Subcutaneous adipose tissue (tissue), 4 donors: Measurements from ENCODE around the gene BRF1. TPM values are rescaled to one million over a fixed set of nuclear protein-coding genes. Genes with fewer than 3 reads are reported as not detected.

Experiments
- total RNA-seq, 4 donors: library from RNA; depleted of rRNA; stranded (reverse); fragments of >200 nt; gene quantifications; one replicate each; pipeline ENCODE4 v1.1.0, GENCODE V29; 2016
- TF ChIP-seq, protein P1 (sequence below): fragments of 450-650 bp; IDR thresholded peaks from one replicate; pipeline ENCODE4 v1.5.1; 2016; ENCODE audit warnings: low read depth, mild to moderate bottlenecking, control low read depth, antibody characterized with exemption, moderate library complexity

The BRF1 gene
- total RNA-seq, 4 donors from 2014 or later: 19.7 to 76.1 (median 22.5) TPM

DNA sequence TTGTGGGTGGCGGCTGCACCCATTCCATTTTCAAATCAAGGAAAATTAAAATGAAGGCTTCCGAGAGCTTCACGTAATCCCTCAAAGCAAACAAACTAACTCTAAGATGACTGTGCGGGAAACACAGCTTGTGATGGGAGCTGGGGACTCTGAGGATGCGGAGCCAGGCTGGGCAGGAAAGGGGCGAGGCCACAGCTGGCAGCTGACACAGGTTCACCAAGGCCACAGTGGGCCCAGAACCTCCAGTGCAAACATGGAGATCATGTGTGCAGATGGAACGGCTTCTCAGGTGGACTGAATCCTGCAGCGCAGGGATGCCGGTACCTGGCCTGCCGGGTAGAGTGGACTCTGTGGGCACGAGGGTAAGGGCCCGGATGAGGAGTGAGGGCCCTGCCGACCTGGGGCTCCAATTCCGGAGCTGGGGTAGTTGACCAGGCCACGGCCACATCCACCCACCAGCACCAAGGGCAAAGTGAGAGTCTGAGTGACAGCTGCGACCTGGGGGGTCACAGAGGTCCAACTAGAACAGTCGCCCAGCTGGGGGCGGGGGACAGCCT lies 71.6 kb downstream of the BRF1 start:
- TF ChIP-seq, protein P1, sequence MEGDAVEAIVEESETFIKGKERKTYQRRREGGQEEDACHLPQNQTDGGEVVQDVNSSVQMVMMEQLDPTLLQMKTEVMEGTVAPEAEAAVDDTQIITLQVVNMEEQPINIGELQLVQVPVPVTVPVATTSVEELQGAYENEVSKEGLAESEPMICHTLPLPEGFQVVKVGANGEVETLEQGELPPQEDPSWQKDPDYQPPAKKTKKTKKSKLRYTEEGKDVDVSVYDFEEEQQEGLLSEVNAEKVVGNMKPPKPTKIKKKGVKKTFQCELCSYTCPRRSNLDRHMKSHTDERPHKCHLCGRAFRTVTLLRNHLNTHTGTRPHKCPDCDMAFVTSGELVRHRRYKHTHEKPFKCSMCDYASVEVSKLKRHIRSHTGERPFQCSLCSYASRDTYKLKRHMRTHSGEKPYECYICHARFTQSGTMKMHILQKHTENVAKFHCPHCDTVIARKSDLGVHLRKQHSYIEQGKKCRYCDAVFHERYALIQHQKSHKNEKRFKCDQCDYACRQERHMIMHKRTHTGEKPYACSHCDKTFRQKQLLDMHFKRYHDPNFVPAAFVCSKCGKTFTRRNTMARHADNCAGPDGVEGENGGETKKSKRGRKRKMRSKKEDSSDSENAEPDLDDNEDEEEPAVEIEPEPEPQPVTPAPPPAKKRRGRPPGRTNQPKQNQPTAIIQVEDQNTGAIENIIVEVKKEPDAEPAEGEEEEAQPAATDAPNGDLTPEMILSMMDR: no peak

- TF ChIP-seq, protein P1: no peak
These were observed 72.2 kb downstream of the BRF1 start for GRCh38 chr14:105228562-105228961.

- TF ChIP-seq, protein P1: no peak
These were observed 73.5 kb downstream of the BRF1 start for GRCh38 chr14:105227346-105227745.

GRCh38 chr14:105226198-105226597 lies 74.6 kb downstream of the BRF1 start:
- TF ChIP-seq, protein P1: no peak

GRCh38 chr14:105224845-105225570 lies 75.8 kb downstream of the BRF1 start:
- TF ChIP-seq, protein P1: no peak

DNA sequence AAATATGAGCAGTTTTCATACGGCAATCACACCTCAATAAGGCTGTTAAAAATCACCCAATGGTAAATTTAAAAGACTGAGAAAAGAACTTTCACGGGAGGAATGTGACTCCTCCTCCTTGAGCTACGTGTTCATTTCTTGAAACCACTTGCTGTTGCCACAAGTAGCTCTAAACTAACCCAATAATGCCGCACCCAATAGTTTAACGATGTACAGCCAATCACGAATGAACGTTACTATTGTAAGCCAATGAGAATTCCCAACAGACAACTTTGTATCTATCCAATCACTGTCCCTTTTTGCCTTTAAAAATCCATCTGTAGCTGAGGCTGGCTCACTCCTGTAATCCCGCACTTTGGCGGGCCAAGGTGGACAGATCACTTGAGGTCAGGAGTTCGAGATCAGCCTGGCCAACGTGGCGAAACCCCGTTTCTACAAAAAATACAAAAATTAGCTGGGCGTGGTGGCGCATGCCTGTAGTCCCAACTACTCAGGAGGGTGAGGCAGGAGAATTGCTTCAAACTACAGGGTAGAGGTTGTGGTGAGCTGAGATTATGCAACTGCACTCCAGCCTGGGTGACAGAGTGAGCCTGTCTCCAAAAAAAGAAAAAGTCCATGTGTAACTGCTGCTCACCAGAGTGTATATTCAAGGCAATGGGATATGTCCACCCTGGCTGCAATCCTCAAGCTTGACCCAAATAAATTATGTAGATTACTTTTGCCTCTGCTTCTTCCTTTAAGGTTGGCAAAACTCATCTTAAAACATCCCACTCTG lies 76.8 kb downstream of the BRF1 start:
- TF ChIP-seq, protein P1: no peak

DNA sequence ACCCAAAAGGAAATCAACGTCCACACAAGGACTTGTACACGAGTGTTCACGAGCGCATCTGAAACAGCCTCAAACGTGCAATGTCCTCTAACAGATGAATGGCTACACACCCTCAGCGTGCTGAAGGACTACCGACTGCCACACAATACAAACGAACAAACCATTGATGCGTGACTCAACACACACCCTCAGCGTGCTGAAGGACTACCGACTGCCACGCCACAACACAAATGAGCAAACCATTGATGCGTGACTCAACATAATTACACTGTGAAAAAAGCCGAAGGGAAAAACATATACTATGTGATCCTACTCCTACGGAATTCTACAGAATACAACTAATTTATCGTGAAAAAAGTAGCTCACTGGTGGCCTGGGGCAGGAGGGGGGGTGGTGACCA lies 77.5 kb downstream of the BRF1 start:
- TF ChIP-seq, protein P1: no peak
